Activated naive CD8-positive, alpha-beta T cell treated with anti-CD3 and anti-CD28 coated beads, Interleukin-2, amount 50 U/mL, for 24 hours (primary cell): ENCODE measurements around the gene CDC42EP2.

Source experiments
- ATAC-seq: fragments of 150-1000 bp; cut with Tn5 transposase; one replicate; pipeline ENCODE4 v1.10.0; 2021
- DNase-seq: peaks from one replicate; pipeline ENCODE4 v3.0.0; 2021
- H3K27ac Mint-ChIP-seq: one replicate; pipeline ENCODE4 v1.8.0; 2021; ENCODE audit warnings: mild to moderate bottlenecking, mixed read lengths
- H3K27me3 Mint-ChIP-seq: one replicate; pipeline ENCODE4 v1.8.0; 2021; ENCODE audit warnings: mixed read lengths
- H3K36me3 Mint-ChIP-seq: one replicate; pipeline ENCODE4 v1.8.0; 2021; ENCODE audit warnings: low read depth, mixed read lengths
- H3K4me1 Mint-ChIP-seq: one replicate; pipeline ENCODE4 v1.8.0; 2021; ENCODE audit warnings: mixed read lengths
- H3K4me3 Mint-ChIP-seq: one replicate; pipeline ENCODE4 v1.8.0; 2021; ENCODE audit warnings: mild to moderate bottlenecking, moderate library complexity, mixed read lengths
- H3K9me3 Mint-ChIP-seq: one replicate; pipeline ENCODE4 v1.8.0; 2021; ENCODE audit warnings: mixed read lengths

CDC42EP2 gene

DNA sequence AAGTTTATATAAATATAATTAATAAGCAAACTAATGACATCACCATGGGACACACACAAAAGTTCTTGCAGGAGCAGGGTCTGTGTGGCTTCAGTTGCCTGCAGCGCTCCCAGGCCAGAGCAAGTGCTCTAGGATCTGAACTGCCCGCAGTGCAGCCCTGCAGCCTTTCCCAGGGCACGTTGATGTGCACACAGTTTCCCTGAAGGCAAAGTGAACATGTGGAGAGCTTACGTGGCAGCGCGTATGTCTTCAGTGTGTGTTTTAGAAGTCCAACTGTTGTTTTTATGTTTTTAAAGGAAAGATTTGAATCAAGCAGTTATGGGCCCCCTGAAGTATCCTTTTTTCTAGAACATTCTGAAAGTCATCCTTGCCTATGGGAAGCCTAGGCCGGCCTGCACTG lies 38.7 kb downstream of the CDC42EP2 start:
- peak overlapping the region; percentile 18 for H3K27ac Mint-ChIP-seq
- no peaks in the 10 kb centered on the region for H3K9me3 Mint-ChIP-seq
- ATAC-seq (no peak), DNase-seq (no peak)
- H3K4me3 Mint-ChIP-seq: peak overlapping the region; percentile 48
- peaks cover 11% of the 10 kb centered on the region for H3K4me1 Mint-ChIP-seq
- peaks cover 21% of the 10 kb centered on the region for H3K36me3 Mint-ChIP-seq
- H3K27me3 Mint-ChIP-seq: no peaks in the 10 kb centered on the region

DNA sequence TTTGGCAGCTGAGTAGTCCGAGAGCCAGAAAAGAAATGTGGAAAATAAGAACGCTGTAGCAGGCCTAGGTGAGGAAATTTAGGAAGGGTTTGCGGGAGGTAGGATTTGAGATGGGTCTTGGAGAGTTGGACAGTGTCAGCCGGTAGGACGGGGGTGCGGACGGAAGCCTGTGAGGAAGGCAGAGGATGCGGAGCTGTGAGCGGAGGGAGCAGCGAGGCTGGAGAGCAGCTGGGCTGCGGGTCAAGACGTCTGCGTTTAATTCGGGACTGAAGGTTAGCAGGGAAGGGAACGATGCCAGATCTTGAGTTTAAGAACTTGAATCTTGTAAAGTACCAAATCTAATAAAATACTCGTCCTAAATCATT lies 39.2 kb downstream of the CDC42EP2 start:
- ATAC-seq: no peak
- Mint-ChIP-seq H3K27me3 (no peaks in the 10 kb centered on the region), H3K4me1 (peaks cover 11% of the 10 kb centered on the region), H3K4me3 (peak overlapping the region; percentile 48), H3K27ac (peak overlapping the region; percentile 18), H3K36me3 (peaks cover 16% of the 10 kb centered on the region), H3K9me3 (no peaks in the 10 kb centered on the region)
- no peak for DNase-seq

DNA sequence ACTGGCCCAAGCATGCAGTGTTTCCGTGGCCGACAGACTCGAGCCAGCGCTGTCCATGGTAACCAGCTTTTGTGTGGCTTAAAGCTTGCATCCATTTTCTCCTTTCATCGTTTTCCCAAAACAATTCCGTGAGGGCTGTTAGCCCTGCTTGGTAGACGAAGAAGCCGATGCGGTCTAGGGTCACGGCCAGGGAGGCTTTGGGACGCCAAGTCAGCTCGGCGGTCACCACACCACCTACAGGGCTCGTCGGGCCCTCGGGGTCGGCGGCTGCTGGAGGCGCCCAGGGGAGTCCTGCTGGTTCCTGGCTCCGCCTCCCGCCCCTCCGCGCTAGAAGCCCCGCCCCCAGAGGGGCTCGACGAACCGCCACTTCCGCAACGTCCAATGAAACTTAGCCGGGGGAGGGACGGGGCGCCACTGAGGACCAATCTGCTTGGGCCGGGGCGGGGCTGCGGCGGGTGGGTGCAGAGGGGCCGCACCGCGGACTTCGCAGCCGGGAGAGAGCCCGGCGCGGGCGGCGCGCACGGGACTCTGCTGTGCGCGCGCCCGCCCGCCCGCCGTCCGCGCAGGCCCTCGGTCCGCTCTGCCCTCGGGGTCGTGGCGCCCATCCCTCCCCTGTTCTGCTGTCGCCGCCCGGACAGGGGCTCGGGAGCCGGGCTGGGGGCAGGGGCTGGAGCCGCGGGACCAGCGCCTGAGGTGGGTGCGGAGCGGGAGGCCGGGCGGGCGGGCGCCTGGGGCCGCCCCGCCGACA lies 39.8 kb downstream of the CDC42EP2 start, which contains the start of gene TIGD3:
Gene TIGD3 (plus strand): TSS at position 487 of the 748 bp plus-strand sequence. CDS start 1,058 bp downstream, outside the sequence.
- Mint-ChIP-seq H3K4me3 (peak within 1 kb of the TSS; percentile 82), H3K36me3 (peaks cover 12% of the 10 kb centered on the region), H3K4me1 (peaks cover 11% of the 10 kb centered on the region), H3K27me3 (no peaks in the 10 kb centered on the region), H3K9me3 (no peaks in the 10 kb centered on the region), H3K27ac (peak within 1 kb of the TSS; percentile 18)
- ATAC-seq (peak; percentile 98), DNase-seq (peak; percentile 99)

DNA sequence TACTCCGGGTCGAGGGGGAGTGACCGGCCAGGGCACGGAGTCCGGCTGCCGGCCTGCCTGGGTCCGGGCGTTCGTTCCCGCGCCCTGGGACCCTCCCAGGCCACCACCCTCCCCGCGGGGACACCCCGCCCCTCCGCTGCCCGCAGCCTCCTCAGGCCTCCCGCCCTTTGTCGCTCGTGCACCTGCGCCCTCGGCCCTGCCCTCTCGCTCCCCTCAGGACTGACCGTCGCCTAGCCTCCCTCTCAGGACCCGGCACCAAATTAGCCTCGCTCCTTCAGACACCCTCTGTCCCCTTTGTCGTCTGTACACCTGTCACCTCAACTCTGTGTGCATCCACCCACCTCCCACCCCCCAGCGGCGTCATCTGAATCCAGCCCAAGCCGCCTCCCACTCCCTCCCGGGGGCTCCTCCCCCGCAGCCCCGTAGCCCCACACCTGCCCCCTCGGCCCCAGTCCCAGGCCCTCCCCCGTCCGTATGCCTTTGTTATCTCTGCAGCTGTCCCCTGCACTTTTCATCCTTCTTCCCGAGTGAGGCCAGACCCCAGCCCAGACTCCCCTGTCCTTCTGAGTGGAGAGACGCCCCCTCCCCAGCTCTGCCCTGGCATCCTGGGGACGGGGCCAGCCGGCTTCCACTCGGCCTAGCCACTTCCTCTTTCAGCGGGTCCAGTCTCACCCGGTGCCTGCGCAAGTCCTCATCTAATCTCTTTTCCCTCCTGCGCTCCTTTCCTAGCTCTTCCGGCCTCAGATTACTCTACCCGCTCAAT lies 40.5 kb downstream of the CDC42EP2 start:
- H3K9me3 Mint-ChIP-seq: no peaks in the 10 kb centered on the region
- peak; percentile 41 for DNase-seq
- peaks cover 11% of the 10 kb centered on the region for H3K4me1 Mint-ChIP-seq
- H3K4me3 Mint-ChIP-seq: peak overlapping the region; percentile 82
- H3K27ac Mint-ChIP-seq: no peak overlapping the region
- no peaks in the 10 kb centered on the region for H3K27me3 Mint-ChIP-seq
- peaks cover 12% of the 10 kb centered on the region for H3K36me3 Mint-ChIP-seq
- no peak for ATAC-seq

DNA sequence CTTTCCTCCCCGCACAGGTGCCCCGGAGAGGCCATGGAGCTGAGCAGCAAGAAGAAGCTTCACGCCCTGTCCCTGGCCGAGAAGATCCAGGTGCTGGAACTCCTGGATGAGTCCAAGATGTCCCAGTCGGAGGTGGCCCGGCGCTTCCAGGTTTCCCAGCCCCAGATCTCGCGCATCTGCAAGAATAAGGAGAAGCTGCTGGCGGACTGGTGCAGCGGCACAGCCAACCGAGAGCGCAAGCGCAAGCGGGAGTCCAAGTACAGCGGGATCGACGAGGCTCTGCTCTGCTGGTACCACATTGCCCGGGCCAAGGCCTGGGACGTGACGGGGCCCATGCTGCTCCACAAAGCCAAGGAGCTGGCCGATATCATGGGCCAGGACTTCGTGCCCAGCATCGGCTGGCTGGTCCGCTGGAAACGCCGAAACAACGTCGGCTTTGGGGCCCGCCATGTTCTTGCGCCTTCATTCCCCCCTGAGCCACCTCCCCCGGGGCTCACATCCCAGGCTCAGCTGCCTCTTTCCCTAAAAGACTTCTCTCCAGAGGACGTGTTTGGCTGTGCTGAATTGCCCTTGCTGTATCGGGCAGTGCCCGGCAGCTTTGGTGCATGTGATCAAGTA lies 41.2 kb downstream of the CDC42EP2 start:
- DNase-seq (no peak), ATAC-seq (no peak)
- Mint-ChIP-seq H3K4me3 (peak overlapping the region; percentile 82), H3K36me3 (peaks cover 12% of the 10 kb centered on the region), H3K27ac (no peak overlapping the region), H3K9me3 (no peaks in the 10 kb centered on the region), H3K27me3 (no peaks in the 10 kb centered on the region), H3K4me1 (peaks cover 11% of the 10 kb centered on the region)

- Mint-ChIP-seq H3K27me3 (no peaks in the 10 kb centered on the region), H3K4me3 (peak overlapping the region; percentile 65), H3K4me1 (peaks cover 11% of the 10 kb centered on the region), H3K9me3 (no peaks in the 10 kb centered on the region), H3K36me3 (peaks cover 12% of the 10 kb centered on the region), H3K27ac (no peak overlapping the region)
- DNase-seq (no peak), ATAC-seq (no peak)
These were observed 41.8 kb downstream of the CDC42EP2 start for GRCh38 chr11:65356394-65356972.

GRCh38 chr11:65357856-65358356 lies 43.2 kb downstream of the CDC42EP2 start:
- Mint-ChIP-seq H3K4me3 (no peak overlapping the region), H3K36me3 (peaks cover 3% of the 10 kb centered on the region), H3K4me1 (peaks cover 20% of the 10 kb centered on the region), H3K27ac (no peak overlapping the region), H3K9me3 (no peaks in the 10 kb centered on the region), H3K27me3 (no peaks in the 10 kb centered on the region)
- ATAC-seq (no peak), DNase-seq (no peak)

- Mint-ChIP-seq H3K4me1 (peaks cover 9% of the 10 kb centered on the region), H3K27ac (peak overlapping the region; percentile 43), H3K9me3 (no peaks in the 10 kb centered on the region), H3K27me3 (no peaks in the 10 kb centered on the region), H3K4me3 (no peak overlapping the region), H3K36me3 (no peaks in the 10 kb centered on the region)
- no peak for ATAC-seq
- DNase-seq: no peak
These were observed 47.8 kb downstream of the CDC42EP2 start for GRCh38 chr11:65362320-65362931.

DNA sequence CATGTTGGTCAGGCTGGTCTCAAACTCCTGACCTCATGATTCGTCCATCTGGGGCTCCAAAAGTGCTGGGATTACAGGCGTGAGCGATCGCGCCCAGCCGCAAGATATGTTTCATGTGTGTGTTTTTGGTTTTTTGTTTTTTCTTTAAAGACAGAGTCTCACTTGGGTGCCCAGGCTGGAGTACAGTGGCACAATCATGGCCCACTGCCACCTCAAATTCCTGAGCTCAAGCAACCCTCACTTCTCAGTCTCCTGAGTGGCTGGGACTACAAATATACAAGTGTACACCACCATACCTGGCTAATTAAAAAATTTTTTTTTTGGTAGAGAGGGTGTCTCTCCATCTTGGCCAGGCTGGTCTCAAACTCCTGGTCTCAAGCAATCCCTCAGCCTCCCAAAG lies 48.3 kb downstream of the CDC42EP2 start:
- H3K4me3 Mint-ChIP-seq: no peak overlapping the region
- ATAC-seq (no peak), DNase-seq (no peak)
- H3K36me3 Mint-ChIP-seq: no peaks in the 10 kb centered on the region
- no peaks in the 10 kb centered on the region for H3K9me3 Mint-ChIP-seq
- H3K4me1 Mint-ChIP-seq: peaks cover 9% of the 10 kb centered on the region
- H3K27ac Mint-ChIP-seq: no peak overlapping the region
- H3K27me3 Mint-ChIP-seq: no peaks in the 10 kb centered on the region

DNA sequence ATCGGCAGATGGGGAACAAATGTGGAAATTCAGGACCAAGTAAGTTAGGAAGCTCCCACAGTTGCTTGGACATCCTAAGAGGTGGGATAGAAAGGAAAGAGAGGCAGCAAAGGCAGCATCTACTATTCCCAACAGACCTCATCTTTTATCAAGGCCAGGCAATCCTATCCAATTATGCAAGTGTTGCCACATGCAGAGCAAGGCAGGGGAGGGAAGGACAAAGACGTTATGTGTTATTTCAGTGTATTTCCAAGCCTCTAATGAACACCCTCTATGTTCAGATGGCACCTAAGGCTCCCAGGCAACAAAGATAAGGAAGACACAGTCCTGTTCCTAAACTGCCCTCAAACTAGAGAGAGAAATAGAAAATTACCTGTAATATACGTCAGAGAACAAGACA lies 49.1 kb downstream of the CDC42EP2 start:
- peaks cover 9% of the 10 kb centered on the region for H3K4me1 Mint-ChIP-seq
- H3K4me3 Mint-ChIP-seq: no peak overlapping the region
- ATAC-seq (no peak), DNase-seq (no peak)
- H3K27ac Mint-ChIP-seq: no peak overlapping the region
- H3K27me3 Mint-ChIP-seq: no peaks in the 10 kb centered on the region
- no peaks in the 10 kb centered on the region for H3K36me3 Mint-ChIP-seq
- H3K9me3 Mint-ChIP-seq: no peaks in the 10 kb centered on the region

DNA sequence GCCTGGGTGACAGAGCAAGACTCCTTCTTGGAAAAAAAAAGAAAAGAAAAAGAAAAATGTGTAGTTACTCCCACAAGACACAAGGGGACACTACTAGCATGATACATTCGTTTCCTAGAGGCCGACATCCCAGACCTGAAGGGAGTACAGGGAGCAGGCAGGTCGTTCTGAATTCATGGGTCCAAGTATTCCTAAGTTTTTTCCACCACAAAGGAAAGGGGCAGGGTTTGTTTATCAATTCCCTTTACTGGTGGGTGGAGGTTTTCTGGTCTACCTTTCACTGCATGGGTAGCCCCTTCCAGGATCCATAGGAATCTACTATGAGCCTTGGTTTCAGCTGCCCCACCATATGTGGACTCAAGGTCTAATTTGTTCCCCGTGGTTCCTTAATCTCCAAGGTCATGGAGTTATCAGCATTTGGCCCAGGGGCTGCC lies 51.7 kb downstream of the CDC42EP2 start:
- DNase-seq (no peak), ATAC-seq (peak; percentile 76)
- Mint-ChIP-seq H3K36me3 (no peaks in the 10 kb centered on the region), H3K4me1 (peaks cover 9% of the 10 kb centered on the region), H3K9me3 (no peaks in the 10 kb centered on the region), H3K27ac (no peak overlapping the region), H3K4me3 (no peak overlapping the region), H3K27me3 (no peaks in the 10 kb centered on the region)

DNA sequence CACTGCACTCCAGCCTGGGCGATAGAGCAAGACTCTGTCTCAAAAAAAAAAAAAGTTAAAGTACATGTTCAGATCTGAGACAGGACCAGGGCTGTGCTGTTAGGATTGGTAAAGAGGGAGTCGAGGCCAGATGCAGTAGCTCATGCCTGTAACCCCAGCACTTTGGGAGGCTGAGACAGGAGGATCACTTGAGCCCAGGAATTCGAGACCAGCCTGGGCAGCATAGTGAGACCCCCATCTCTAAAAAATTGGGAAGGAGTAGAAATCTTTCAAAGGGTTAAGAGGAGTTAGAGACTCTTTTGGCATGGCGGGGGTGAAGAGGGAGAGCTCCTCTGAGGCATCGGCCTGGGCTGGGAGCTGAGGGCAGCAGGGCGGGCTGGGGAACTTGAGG lies 56.0 kb downstream of the CDC42EP2 start:
- DNase-seq (no peak), ATAC-seq (no peak)
- no peak overlapping the region for H3K4me3 Mint-ChIP-seq
- H3K9me3 Mint-ChIP-seq: no peaks in the 10 kb centered on the region
- no peak overlapping the region for H3K27ac Mint-ChIP-seq
- H3K4me1 Mint-ChIP-seq: no peaks in the 10 kb centered on the region
- H3K27me3 Mint-ChIP-seq: no peaks in the 10 kb centered on the region
- H3K36me3 Mint-ChIP-seq: no peaks in the 10 kb centered on the region
